Liver (tissue), 9 donors: Measurements from ENCODE around the gene TOM1L2. TPM values are rescaled to one million over a fixed set of nuclear protein-coding genes. Genes with fewer than 3 reads are reported as not detected.

Experiments
- DNase-seq: peaks from one replicate; pipeline ENCODE4 v3.0.0-alpha.2; 2017; ENCODE audit warnings: low spot score
- H3K27ac ChIP-seq, 2 donors: one replicate each; pipeline ENCODE4 v1.7.0; 2013; ENCODE audit warnings: inconsistent platforms in 2 of 2, low read length in 2 of 2, control low read depth in 1 of 2, low read depth in 1 of 2, mild to moderate bottlenecking in 1 of 2
- H3K27me3 ChIP-seq, 4 donors: one replicate each; pipeline versions ENCODE4 v1.6.1 to v1.7.0; 2013; ENCODE audit warnings: low read length in 3 of 4, inconsistent platforms in 1 of 4, mild to moderate bottlenecking in 1 of 4, moderate library complexity in 1 of 4; ENCODE audit not compliant: control insufficient read depth in 4 of 4, insufficient read depth in 4 of 4
- H3K36me3 ChIP-seq, 4 donors: one replicate each; pipeline versions ENCODE4 v1.6.1 to v1.7.0; 2013; ENCODE audit warnings: low read length in 3 of 4, mild to moderate bottlenecking in 3 of 4, low read depth in 1 of 4, moderate library complexity in 1 of 4; ENCODE audit not compliant: control insufficient read depth in 4 of 4, insufficient read depth in 3 of 4
- H3K4me1 ChIP-seq, 4 donors: one replicate each; pipeline versions ENCODE4 v1.6.1 to v1.7.0; 2013; ENCODE audit warnings: low read length in 3 of 4, mild to moderate bottlenecking in 3 of 4, moderate library complexity in 1 of 4; ENCODE audit not compliant: control insufficient read depth in 4 of 4, insufficient read depth in 4 of 4
- H3K4me3 ChIP-seq, 3 donors: one replicate each; pipeline versions ENCODE4 v1.6.1 to v1.7.0; 2013; ENCODE audit warnings: low read length in 3 of 3, control low read depth in 1 of 3, low read depth in 1 of 3, mild to moderate bottlenecking in 1 of 3
- H3K9ac ChIP-seq, 2 donors: one replicate each; pipeline ENCODE4 v1.7.0; 2013; ENCODE audit warnings: low read length in 2 of 2, mild to moderate bottlenecking in 2 of 2, moderate library complexity in 2 of 2, control low read depth in 1 of 2, low read depth in 1 of 2
- H3K9me3 ChIP-seq, 4 donors: one replicate each; pipeline versions ENCODE4 v1.6.1 to v1.7.0; 2013; ENCODE audit warnings: low read length in 3 of 4; ENCODE audit not compliant: control insufficient read depth in 4 of 4
- CTCF ChIP-seq: fragments of 150-350 bp; IDR thresholded peaks from 2 replicates; pipeline ENCODE4 v1.5.1; 2017; ENCODE audit warnings: improper control_type of control experiment, low read depth, low read length; ENCODE audit not compliant: missing input control
- FOXA1 ChIP-seq: IDR thresholded peaks from 2 replicates; pipeline ENCODE4 v1.6.1; 2016; ENCODE audit warnings: antibody characterized with exemption
- FOXA2 ChIP-seq: IDR thresholded peaks from 2 replicates; pipeline ENCODE4 v1.6.1; 2016; ENCODE audit warnings: antibody characterized with exemption
- HNF4A ChIP-seq, 2 donors: conservative IDR thresholded peaks; 2 replicates each; pipeline ENCODE4 v1.6.1; 2016; ENCODE audit warnings: antibody characterized with exemption in 2 of 2, mild to moderate bottlenecking in 2 of 2
- HNF4G ChIP-seq: IDR thresholded peaks from 2 replicates; pipeline ENCODE4 v1.6.1; 2016; ENCODE audit warnings: antibody characterized with exemption
- JUND ChIP-seq, 2 donors: IDR thresholded peaks; 2 replicates each; pipeline ENCODE4 v1.6.1; 2016; ENCODE audit warnings: antibody characterized with exemption in 2 of 2
- MAX ChIP-seq: IDR thresholded peaks from 2 replicates; pipeline ENCODE4 v1.6.1; 2016; ENCODE audit warnings: antibody characterized with exemption
- REST ChIP-seq: IDR thresholded peaks from 2 replicates; pipeline ENCODE4 v1.6.1; 2016; ENCODE audit warnings: antibody characterized with exemption, mild to moderate bottlenecking
- RXRA ChIP-seq, 2 donors: IDR thresholded peaks; 2 replicates each; pipeline ENCODE4 v1.6.1; 2017 to 2018; ENCODE audit warnings: antibody characterized with exemption in 2 of 2, mild to moderate bottlenecking in 1 of 2
- SP1 ChIP-seq: IDR thresholded peaks from 2 replicates; pipeline ENCODE4 v1.6.1; 2018; ENCODE audit warnings: antibody characterized with exemption, mild to moderate bottlenecking
- TAF1 ChIP-seq: conservative IDR thresholded peaks from 2 replicates; pipeline ENCODE4 v1.6.1; 2016; ENCODE audit warnings: antibody characterized with exemption, mild to moderate bottlenecking
- ZBTB33 ChIP-seq: IDR thresholded peaks from 2 replicates; pipeline ENCODE4 v1.6.1; 2016; ENCODE audit warnings: antibody characterized with exemption
- WGBS: extraction: QIAGEN DNeasy Blood & Tissue Kit; methylation state at CpG from one replicate; pipeline ENCODE4 v1.1.7; 2013; 5-methylcytosine and 5-hydroxymethylcytosine counted together
- polyA plus RNA-seq, 2 donors: library from polyadenylated mRNA; stranded (reverse) in 1 of 2; unstranded in 1 of 2; fragments of 200-250 nt in 1 of 2; fragments of >200 nt in 1 of 2; fragmentation: Nextera tagmentation in 1 of 2; extraction: Ambion mirVana in 1 of 2; gene quantifications; one replicate each; pipeline versions ENCODE4 v1.2.1 to v1.2.3, GENCODE V29; 2013 to 2015
- total RNA-seq, 2 donors: library from RNA; depleted of rRNA; stranded (reverse); fragments of >200 nt; gene quantifications; one replicate each; pipeline ENCODE4 v1.2.3, GENCODE V29; 2014
- donor health status: healthy.
- donor health status: healthy.
- donor health status: healthy.
- donor health status: healthy.
- donor health status: healthy.

Gene TOM1L2
- total and polyA plus RNA-seq, 4 donors, result 5.0 to 24.0 (median 9.3) TPM

GRCh38 chr17:17905036-17905320, 67.2 kb downstream of the TOM1L2 start:
- peaks cover 15 to 43% (median 28%) of the 10 kb centered on the region in 4 donors for H3K4me1 ChIP-seq
- no peak overlapping the region for H3K9ac ChIP-seq
- no peaks in the 10 kb centered on the region for H3K27me3 ChIP-seq
- no peak overlapping the region for H3K4me3 ChIP-seq
- H3K9me3 ChIP-seq, result no peaks in the 10 kb centered on the region
- H3K36me3 ChIP-seq, result no peaks in the 10 kb centered on the region
- no peak for DNase-seq
- no peak overlapping the region for H3K27ac ChIP-seq
- 61% methylated on average over 5 of the region's 5 CpGs for WGBS
- TF ChIP-seq HNF4G (no peak), FOXA2 (no peak), FOXA1 (no peak), REST (no peak), MAX (no peak), SP1 (no peak), JUND (IDR thresholded peaks at IDR 0.05) (no peak), RXRA (IDR thresholded peaks at IDR 0.05) (no peak), HNF4A (conservative IDR thresholded peaks at IDR 0.05) (no peak), TAF1 (no peak), CTCF (no peak), ZBTB33 (no peak)

- Histone ChIP-seq H3K9ac (no peak overlapping the region), H3K27me3 (no peaks in the 10 kb centered on the region), H3K4me3 (no peak overlapping the region), H3K9me3 (no peaks in the 10 kb centered on the region), H3K36me3 (no peaks in the 10 kb centered on the region), H3K27ac (no peak overlapping the region), H3K4me1 (peaks cover 15 to 49% (median 33%) of the 10 kb centered on the region in 4 donors)
- no peak for DNase-seq
- TF ChIP-seq RXRA (IDR thresholded peaks at IDR 0.05) (peak in 1 of 2 donors; percentile 36), HNF4A (conservative IDR thresholded peaks at IDR 0.05) (peak in 1 of 2 donors; percentile 22), REST (no peak)
- 74% methylated on average over 9 of the region's 9 CpGs for WGBS
Observed at GRCh38 chr17:17904166-17905035, 67.8 kb downstream of the TOM1L2 start.
